ENCODE data around the gene TPSB2.

DNA sequence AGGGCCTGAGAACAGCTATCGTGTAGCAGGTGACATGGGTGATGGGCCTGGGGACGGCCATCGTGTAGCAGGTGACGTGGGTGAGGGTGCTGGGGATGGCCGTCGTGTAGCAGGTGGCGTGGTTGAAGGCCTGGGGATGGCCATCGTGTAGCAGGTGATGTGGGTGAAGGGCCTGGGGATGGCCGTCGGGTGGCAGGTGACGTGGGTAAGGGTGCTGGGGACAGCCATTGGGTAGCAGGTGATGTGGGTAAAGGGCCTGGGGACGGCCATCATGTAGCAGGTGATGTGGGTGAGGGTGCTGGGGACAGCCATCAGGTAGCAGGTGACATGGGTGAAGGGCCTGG lies 41.4 kb upstream of the TPSB2 start:
- TF ChIP-seq, protein P1, sequence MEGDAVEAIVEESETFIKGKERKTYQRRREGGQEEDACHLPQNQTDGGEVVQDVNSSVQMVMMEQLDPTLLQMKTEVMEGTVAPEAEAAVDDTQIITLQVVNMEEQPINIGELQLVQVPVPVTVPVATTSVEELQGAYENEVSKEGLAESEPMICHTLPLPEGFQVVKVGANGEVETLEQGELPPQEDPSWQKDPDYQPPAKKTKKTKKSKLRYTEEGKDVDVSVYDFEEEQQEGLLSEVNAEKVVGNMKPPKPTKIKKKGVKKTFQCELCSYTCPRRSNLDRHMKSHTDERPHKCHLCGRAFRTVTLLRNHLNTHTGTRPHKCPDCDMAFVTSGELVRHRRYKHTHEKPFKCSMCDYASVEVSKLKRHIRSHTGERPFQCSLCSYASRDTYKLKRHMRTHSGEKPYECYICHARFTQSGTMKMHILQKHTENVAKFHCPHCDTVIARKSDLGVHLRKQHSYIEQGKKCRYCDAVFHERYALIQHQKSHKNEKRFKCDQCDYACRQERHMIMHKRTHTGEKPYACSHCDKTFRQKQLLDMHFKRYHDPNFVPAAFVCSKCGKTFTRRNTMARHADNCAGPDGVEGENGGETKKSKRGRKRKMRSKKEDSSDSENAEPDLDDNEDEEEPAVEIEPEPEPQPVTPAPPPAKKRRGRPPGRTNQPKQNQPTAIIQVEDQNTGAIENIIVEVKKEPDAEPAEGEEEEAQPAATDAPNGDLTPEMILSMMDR (conservative IDR thresholded peaks at IDR 0.05; ENCODE audit: low read depth, low read length) = no peak
- no peak for TF ChIP-seq EZH2 (IDR thresholded peaks at IDR 0.05; ENCODE audit: low read length, unreplicated experiment)
- TF ChIP-seq EZH2phosphoT487 (IDR thresholded peaks at IDR 0.05; ENCODE audit: borderline replicate concordance, low read length) = no peak
